SK-N-MC (cell line): ENCODE results near the gene THNSL1.

Experiments
- EZH2 ChIP-seq: fragments of 200-600 bp; sonication (generic); IDR thresholded peaks from one replicate; pipeline ENCODE4 v1.6.1; 2017; ENCODE audit warnings: antibody characterized with exemption
- FOXP2 ChIP-seq: optimal IDR thresholded peaks from 2 replicates; pipeline ENCODE3; 2011; ENCODE audit warnings: mild to moderate bottlenecking, moderate library complexity; ENCODE audit not compliant: insufficient read depth; ENCODE audit errors: extremely low read length, control extremely low read depth
- POLR2AphosphoS5 ChIP-seq: IDR thresholded peaks from 2 replicates; pipeline ENCODE4 v1.6.1; 2012; ENCODE audit warnings: mild to moderate bottlenecking, low read depth, low read length, borderline replicate concordance

DNA sequence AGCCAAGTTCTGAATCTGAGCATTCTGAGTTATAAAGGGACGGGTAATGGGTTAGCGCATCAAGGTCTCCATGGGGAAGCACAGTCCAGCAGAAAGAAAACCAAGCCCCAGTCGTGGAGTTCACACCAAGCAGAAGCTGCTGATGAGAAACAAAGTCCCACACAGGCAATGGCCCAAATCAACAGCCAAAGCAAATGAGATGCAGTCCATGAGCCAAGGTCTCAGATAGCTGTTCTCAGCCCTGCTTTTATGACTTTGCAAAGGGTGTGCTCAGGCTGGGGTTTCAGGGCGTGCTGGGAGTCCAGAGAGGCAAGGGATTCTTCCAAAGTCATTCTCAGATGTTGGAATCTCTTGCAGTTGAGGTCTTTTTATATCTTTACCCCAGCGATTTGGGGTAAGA lies 32.0 kb downstream of the THNSL1 start:
- TF ChIP-seq POLR2AphosphoS5 (no peak), EZH2 (no peak), FOXP2 (no peak)
